ENCODE data around the gene QSOX1. TPM values are rescaled to one million over a fixed set of nuclear protein-coding genes. Genes with fewer than 3 reads are reported as not detected.

Gene QSOX1
- total and polyA plus RNA-seq, 9 of the 15 experiments (the other 6 are each of a cell fraction or from before 2014, with no cell fraction given): 4.0 to 53.1 (median 15.0) TPM

DNA sequence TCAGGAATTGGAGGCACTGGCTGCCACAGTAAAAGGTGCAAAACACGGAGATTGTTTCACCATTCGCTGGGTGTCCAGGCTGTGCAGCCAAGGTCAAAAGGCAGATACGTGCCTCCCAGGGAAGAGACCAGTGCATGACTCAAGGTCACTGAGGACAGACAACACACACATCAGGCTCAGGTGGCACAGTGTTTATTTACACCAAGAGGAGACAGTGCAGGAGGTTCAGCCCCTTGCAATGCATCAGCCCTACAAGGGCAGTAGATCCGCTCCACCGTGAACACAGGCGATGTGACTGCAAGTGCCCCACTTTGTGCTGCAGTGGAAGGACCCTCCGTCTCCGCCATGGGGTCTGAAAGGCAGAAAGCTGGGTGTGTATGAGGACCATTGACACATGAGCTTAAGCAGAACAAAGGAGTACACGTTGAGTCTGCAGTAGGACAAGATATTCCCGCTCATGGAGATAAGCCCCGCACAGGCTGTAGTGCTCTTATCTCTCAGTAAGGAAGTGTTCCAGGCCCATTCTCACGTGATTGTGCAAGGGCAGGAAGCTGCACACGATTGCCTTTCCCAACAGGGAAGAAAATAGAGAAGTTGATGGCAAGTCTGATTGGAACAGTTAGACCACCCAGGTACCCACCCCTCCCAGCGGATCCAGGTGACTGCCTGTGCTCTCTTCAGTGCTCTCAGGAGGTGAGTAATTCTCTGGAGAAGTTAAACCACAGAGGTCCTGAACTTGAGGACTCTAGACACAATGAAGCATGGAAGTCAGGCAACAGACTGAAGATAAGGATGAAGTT is 37.5 kb upstream of the QSOX1 start (continued):
- TF ChIP-seq, protein P1, sequence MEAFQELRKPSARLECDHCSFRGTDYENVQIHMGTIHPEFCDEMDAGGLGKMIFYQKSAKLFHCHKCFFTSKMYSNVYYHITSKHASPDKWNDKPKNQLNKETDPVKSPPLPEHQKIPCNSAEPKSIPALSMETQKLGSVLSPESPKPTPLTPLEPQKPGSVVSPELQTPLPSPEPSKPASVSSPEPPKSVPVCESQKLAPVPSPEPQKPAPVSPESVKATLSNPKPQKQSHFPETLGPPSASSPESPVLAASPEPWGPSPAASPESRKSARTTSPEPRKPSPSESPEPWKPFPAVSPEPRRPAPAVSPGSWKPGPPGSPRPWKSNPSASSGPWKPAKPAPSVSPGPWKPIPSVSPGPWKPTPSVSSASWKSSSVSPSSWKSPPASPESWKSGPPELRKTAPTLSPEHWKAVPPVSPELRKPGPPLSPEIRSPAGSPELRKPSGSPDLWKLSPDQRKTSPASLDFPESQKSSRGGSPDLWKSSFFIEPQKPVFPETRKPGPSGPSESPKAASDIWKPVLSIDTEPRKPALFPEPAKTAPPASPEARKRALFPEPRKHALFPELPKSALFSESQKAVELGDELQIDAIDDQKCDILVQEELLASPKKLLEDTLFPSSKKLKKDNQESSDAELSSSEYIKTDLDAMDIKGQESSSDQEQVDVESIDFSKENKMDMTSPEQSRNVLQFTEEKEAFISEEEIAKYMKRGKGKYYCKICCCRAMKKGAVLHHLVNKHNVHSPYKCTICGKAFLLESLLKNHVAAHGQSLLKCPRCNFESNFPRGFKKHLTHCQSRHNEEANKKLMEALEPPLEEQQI (IDR thresholded peaks at IDR 0.05): no peak
- no peak for TF ChIP-seq ZNF584 (CRISPR knock-in tag; IDR thresholded peaks at IDR 0.05; ENCODE audit: low read depth)
- TF ChIP-seq KDM5B (IDR thresholded peaks at IDR 0.05; ENCODE audit: insufficient replicate concordance, low read depth, low read length): no peak
- no peak for TF ChIP-seq SMAD3 (CRISPR knock-in tag; conservative IDR thresholded peaks at IDR 0.05)
- no peak for TF ChIP-seq MAFG (tag; conservative IDR thresholded peaks at IDR 0.05)
- no peak for TF ChIP-seq YBX1 (IDR thresholded peaks at IDR 0.05)
- peak; percentile 60 for TF ChIP-seq RNF2 (IDR thresholded peaks at IDR 0.05)
- no peak for TF ChIP-seq KHSRP (IDR thresholded peaks at IDR 0.05)
- TF ChIP-seq GABPB2 (CRISPR knock-in tag; conservative IDR thresholded peaks at IDR 0.05): no peak
- peak; percentile 40; the same call in 1 of the 2 replicates for TF ChIP-seq XRCC5 (IDR thresholded peaks at IDR 0.05; ENCODE audit: low read depth, low read length)
- no peak for TF ChIP-seq NR4A1 (CRISPR knock-in tag; IDR thresholded peaks at IDR 0.05)
- 0 out of 2 replicates have a peak, but pooled peaks have one; percentile 30 for TF ChIP-seq NR4A1 (tag; IDR thresholded peaks at IDR 0.05)
- peak; percentile 73 for TF ChIP-seq CBFA2T2 (conservative IDR thresholded peaks at IDR 0.05)
- no peak for TF ChIP-seq ELK3 (CRISPR knock-in tag; IDR thresholded peaks at IDR 0.05)
- TF ChIP-seq, protein P2, sequence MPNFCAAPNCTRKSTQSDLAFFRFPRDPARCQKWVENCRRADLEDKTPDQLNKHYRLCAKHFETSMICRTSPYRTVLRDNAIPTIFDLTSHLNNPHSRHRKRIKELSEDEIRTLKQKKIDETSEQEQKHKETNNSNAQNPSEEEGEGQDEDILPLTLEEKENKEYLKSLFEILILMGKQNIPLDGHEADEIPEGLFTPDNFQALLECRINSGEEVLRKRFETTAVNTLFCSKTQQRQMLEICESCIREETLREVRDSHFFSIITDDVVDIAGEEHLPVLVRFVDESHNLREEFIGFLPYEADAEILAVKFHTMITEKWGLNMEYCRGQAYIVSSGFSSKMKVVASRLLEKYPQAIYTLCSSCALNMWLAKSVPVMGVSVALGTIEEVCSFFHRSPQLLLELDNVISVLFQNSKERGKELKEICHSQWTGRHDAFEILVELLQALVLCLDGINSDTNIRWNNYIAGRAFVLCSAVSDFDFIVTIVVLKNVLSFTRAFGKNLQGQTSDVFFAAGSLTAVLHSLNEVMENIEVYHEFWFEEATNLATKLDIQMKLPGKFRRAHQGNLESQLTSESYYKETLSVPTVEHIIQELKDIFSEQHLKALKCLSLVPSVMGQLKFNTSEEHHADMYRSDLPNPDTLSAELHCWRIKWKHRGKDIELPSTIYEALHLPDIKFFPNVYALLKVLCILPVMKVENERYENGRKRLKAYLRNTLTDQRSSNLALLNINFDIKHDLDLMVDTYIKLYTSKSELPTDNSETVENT (CRISPR knock-in tag; IDR thresholded peaks at IDR 0.05): peak; percentile 37; the same call in 1 of the 2 replicates
- no peak for TF ChIP-seq POLR3G (IDR thresholded peaks at IDR 0.05; ENCODE audit: extremely low read depth, insufficient read length, insufficient replicate concordance)
- TF ChIP-seq DACH1 (IDR thresholded peaks at IDR 0.05; ENCODE audit: partially characterized antibody): peak; percentile 55
- TF ChIP-seq STAT5A (IDR thresholded peaks at IDR 0.05; ENCODE audit: borderline replicate concordance, low read length): peak; percentile 48; the same call in 1 of the 2 replicates
- TF ChIP-seq ILF3 (IDR thresholded peaks at IDR 0.05; ENCODE audit: borderline replicate concordance): no peak
- TF ChIP-seq, protein P3, sequence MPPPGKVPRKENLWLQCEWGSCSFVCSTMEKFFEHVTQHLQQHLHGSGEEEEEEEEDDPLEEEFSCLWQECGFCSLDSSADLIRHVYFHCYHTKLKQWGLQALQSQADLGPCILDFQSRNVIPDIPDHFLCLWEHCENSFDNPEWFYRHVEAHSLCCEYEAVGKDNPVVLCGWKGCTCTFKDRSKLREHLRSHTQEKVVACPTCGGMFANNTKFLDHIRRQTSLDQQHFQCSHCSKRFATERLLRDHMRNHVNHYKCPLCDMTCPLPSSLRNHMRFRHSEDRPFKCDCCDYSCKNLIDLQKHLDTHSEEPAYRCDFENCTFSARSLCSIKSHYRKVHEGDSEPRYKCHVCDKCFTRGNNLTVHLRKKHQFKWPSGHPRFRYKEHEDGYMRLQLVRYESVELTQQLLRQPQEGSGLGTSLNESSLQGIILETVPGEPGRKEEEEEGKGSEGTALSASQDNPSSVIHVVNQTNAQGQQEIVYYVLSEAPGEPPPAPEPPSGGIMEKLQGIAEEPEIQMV (tag; conservative IDR thresholded peaks at IDR 0.05; ENCODE audit: low read depth): no peak
- no peak for TF ChIP-seq ZNF316 (IDR thresholded peaks at IDR 0.05)
- TF ChIP-seq CTBP1 (IDR thresholded peaks at IDR 0.05; ENCODE audit: borderline replicate concordance): peak; percentile 95
- no peak for TF ChIP-seq SRF (CRISPR knock-in tag; IDR thresholded peaks at IDR 0.05)

Data from K562 (cell line).